IPS-11a (cell line): ENCODE measurements around the gene PDE4A.
"Not testable (repeated sequence)": the region's sequence is repeated elsewhere in the genome, so short reads cannot be mapped to it uniquely, and the experiment has no call there.

Source experiments
- H3K4me3 ChIP-seq: one replicate; pipeline ENCODE4 v1.5.1; 2013; ENCODE audit warnings: low read depth, low read length, control low read depth

PDE4A gene

GRCh38 chr19:10424011-10424637, 3.8 kb downstream of the PDE4A start:
- peak overlapping the region; percentile 17 for H3K4me3 ChIP-seq

GRCh38 chr19:10427169-10427568, 6.8 kb downstream of the PDE4A start:
- no peak overlapping the region for H3K4me3 ChIP-seq

GRCh38 chr19:10428996-10429381, 8.7 kb downstream of the PDE4A start:
- H3K4me3 ChIP-seq, result no peak overlapping the region

- peak overlapping the region; percentile 17 for H3K4me3 ChIP-seq
Measured at GRCh38 chr19:10430505-10431253, 10.3 kb downstream of the PDE4A start.

- H3K4me3 ChIP-seq, result peak overlapping the region; percentile 17
Measured at GRCh38 chr19:10431254-10431942, 11.1 kb downstream of the PDE4A start.

- peak overlapping the region; percentile 13 for H3K4me3 ChIP-seq
Measured at GRCh38 chr19:10431943-10432735, 11.8 kb downstream of the PDE4A start.

GRCh38 chr19:10432736-10433130, 12.4 kb downstream of the PDE4A start:
- no peak overlapping the region for H3K4me3 ChIP-seq

GRCh38 chr19:10433131-10433536, 12.8 kb downstream of the PDE4A start:
- H3K4me3 ChIP-seq, result no peak overlapping the region

- no peak overlapping the region for H3K4me3 ChIP-seq
Measured at GRCh38 chr19:10439588-10439987, 19.2 kb downstream of the PDE4A start.

- H3K4me3 ChIP-seq, result no peak overlapping the region
Measured at GRCh38 chr19:10442698-10443097, 22.4 kb downstream of the PDE4A start.

GRCh38 chr19:10449037-10449436, 28.7 kb downstream of the PDE4A start:
- no peak overlapping the region for H3K4me3 ChIP-seq

- no peak overlapping the region for H3K4me3 ChIP-seq
Measured at GRCh38 chr19:10450191-10450852, 30.0 kb downstream of the PDE4A start.

GRCh38 chr19:10450853-10451609, 30.7 kb downstream of the PDE4A start:
- no peak overlapping the region for H3K4me3 ChIP-seq

GRCh38 chr19:10452726-10453618, 32.6 kb downstream of the PDE4A start:
- H3K4me3 ChIP-seq, result no peak overlapping the region

GRCh38 chr19:10453852-10454251, 33.5 kb downstream of the PDE4A start:
- H3K4me3 ChIP-seq, result no peak overlapping the region

- no peak overlapping the region for H3K4me3 ChIP-seq
Measured at GRCh38 chr19:10454267-10454666, 33.9 kb downstream of the PDE4A start.

GRCh38 chr19:10458733-10459132, 38.4 kb downstream of the PDE4A start:
- H3K4me3 ChIP-seq, result not testable (repeated sequence)

GRCh38 chr19:10460714-10461046, 40.3 kb downstream of the PDE4A start:
- H3K4me3 ChIP-seq, result no peak overlapping the region
